HEK293 (cell line): ENCODE results near the gene TRIM46.

Experiments
- CTCF ChIA-PET: fragments of 350-600 bp; formaldehyde crosslinking; extraction: SDS; loops from one replicate; lab custom pipeline; 2021; ENCODE audit warnings: antibody characterized with exemption; lab: Yijun Ruan, JAX
- POLR2A ChIA-PET: fragments of 300-600 bp; formaldehyde crosslinking; extraction: SDS; loops from one replicate; lab custom pipeline; 2020; ENCODE audit warnings: antibody characterized with exemption, inconsistent platforms; lab: Yijun Ruan, JAX
- H3K27ac ChIP-seq: fragments of 200-500 bp; sonication (Bioruptor generic); 2 replicates; pipeline ENCODE4 v1.5.1; 2014; ENCODE audit warnings: low read depth, low read length, control low read depth, inconsistent platforms; ENCODE audit errors: extremely low read depth
- H3K36me3 ChIP-seq, 2 experiments: fragments of 200-500 bp in 1 of 2; sonication (Bioruptor generic) in 1 of 2; 1 replicate in 1 of 2; 2 replicates in 1 of 2; pipeline ENCODE4 v1.5.1; 2014 to 2017; ENCODE audit warnings: inconsistent platforms in 2 of 2, low read length in 2 of 2; ENCODE audit not compliant: control insufficient read depth in 2 of 2, insufficient read depth in 1 of 2
- H3K4me1 ChIP-seq: fragments of 200-500 bp; sonication (Bioruptor generic); 2 replicates; pipeline ENCODE4 v1.5.1; 2014; ENCODE audit warnings: mild to moderate bottlenecking, low read length, inconsistent platforms; ENCODE audit not compliant: control insufficient read depth, insufficient read depth
- H3K4me3 ChIP-seq: 2 replicates; pipeline ENCODE4 v1.5.1; 2011; ENCODE audit warnings: low read depth, mild to moderate bottlenecking, control low read depth, low read length, moderate library complexity
- H3K9me3 ChIP-seq: fragments of 200-500 bp; sonication (Bioruptor generic); 2 replicates; pipeline ENCODE4 v1.5.1; 2014; ENCODE audit warnings: low read depth, low read length, inconsistent platforms; ENCODE audit not compliant: control insufficient read depth, insufficient read depth
- BCL11A ChIP-seq: fragments of 450-650 bp; formaldehyde crosslinking; IDR thresholded peaks from 2 replicates; pipeline ENCODE4 v1.5.1; 2016; ENCODE audit warnings: low read depth, missing biosample characterization, missing genetic modification characterization
- FEZF1 ChIP-seq: fragments of 450-650 bp; formaldehyde crosslinking; IDR thresholded peaks from 2 replicates; pipeline ENCODE4 v1.5.1; 2016; ENCODE audit warnings: missing biosample characterization, missing genetic modification characterization
- INSM2 ChIP-seq: fragments of 450-650 bp; formaldehyde crosslinking; IDR thresholded peaks from 2 replicates; pipeline ENCODE4 v1.5.1; 2016; ENCODE audit warnings: missing biosample characterization, missing genetic modification characterization
- MYNN ChIP-seq: fragments of 450-650 bp; formaldehyde crosslinking; IDR thresholded peaks from 2 replicates; pipeline ENCODE4 v1.5.1; 2016; ENCODE audit warnings: missing biosample characterization, missing genetic modification characterization, borderline replicate concordance
- SP7 ChIP-seq: fragments of 450-650 bp; formaldehyde crosslinking; IDR thresholded peaks from 2 replicates; pipeline ENCODE4 v1.5.1; 2016; ENCODE audit warnings: missing biosample characterization, missing genetic modification characterization
- ZBTB10 ChIP-seq: fragments of 450-650 bp; formaldehyde crosslinking; IDR thresholded peaks from 2 replicates; pipeline ENCODE4 v1.5.1; 2016; ENCODE audit warnings: missing biosample characterization, missing genetic modification characterization
- ZBTB7A ChIP-seq: fragments of 450-650 bp; formaldehyde crosslinking; IDR thresholded peaks from 2 replicates; pipeline ENCODE4 v1.5.1; 2016; ENCODE audit warnings: low read depth, missing biosample characterization, missing genetic modification characterization
- ZFP69B ChIP-seq: fragments of 450-650 bp; formaldehyde crosslinking; IDR thresholded peaks from 2 replicates; pipeline ENCODE4 v1.5.1; 2016; ENCODE audit warnings: missing biosample characterization, missing genetic modification characterization
- ZNF140 ChIP-seq: fragments of 450-650 bp; formaldehyde crosslinking; IDR thresholded peaks from 2 replicates; pipeline ENCODE4 v1.5.1; 2016; ENCODE audit warnings: missing biosample characterization, missing genetic modification characterization
- ZNF146 ChIP-seq: fragments of 450-650 bp; formaldehyde crosslinking; IDR thresholded peaks from 2 replicates; pipeline ENCODE4 v1.5.1; 2016; ENCODE audit warnings: missing biosample characterization, missing genetic modification characterization
- ZNF223 ChIP-seq: fragments of 450-650 bp; formaldehyde crosslinking; IDR thresholded peaks from 2 replicates; pipeline ENCODE4 v1.5.1; 2016; ENCODE audit warnings: missing biosample characterization, missing genetic modification characterization
- ZNF248 ChIP-seq: fragments of 450-650 bp; formaldehyde crosslinking; IDR thresholded peaks from 2 replicates; pipeline ENCODE4 v1.5.1; 2017; ENCODE audit warnings: missing biosample characterization, missing genetic modification characterization
- ZNF404 ChIP-seq: fragments of 450-650 bp; formaldehyde crosslinking; IDR thresholded peaks from 2 replicates; pipeline ENCODE4 v1.5.1; 2017; ENCODE audit warnings: missing biosample characterization, missing genetic modification characterization
- ZNF449 ChIP-seq: fragments of 450-650 bp; formaldehyde crosslinking; IDR thresholded peaks from 2 replicates; pipeline ENCODE4 v1.5.1; 2017; ENCODE audit warnings: missing biosample characterization, mild to moderate bottlenecking, missing genetic modification characterization, moderate library complexity
- ZNF555 ChIP-seq: fragments of 450-650 bp; formaldehyde crosslinking; conservative IDR thresholded peaks from 2 replicates; pipeline ENCODE4 v1.5.1; 2017; ENCODE audit warnings: missing biosample characterization, mild to moderate bottlenecking, missing genetic modification characterization, inconsistent platforms
- ZNF747 ChIP-seq: fragments of 450-650 bp; formaldehyde crosslinking; IDR thresholded peaks from 2 replicates; pipeline ENCODE4 v1.5.1; 2016; ENCODE audit warnings: missing biosample characterization, missing genetic modification characterization
- ZNF843 ChIP-seq: fragments of 450-650 bp; formaldehyde crosslinking; IDR thresholded peaks from 2 replicates; pipeline ENCODE4 v1.5.1; 2016; ENCODE audit warnings: missing biosample characterization, missing genetic modification characterization
- TF ChIP-seq, protein P1 (sequence below): fragments of 450-650 bp; formaldehyde crosslinking; IDR thresholded peaks from 2 replicates; pipeline ENCODE4 v1.5.1; 2016; ENCODE audit warnings: missing biosample characterization, missing genetic modification characterization
- TF ChIP-seq, protein P2 (sequence below): fragments of 450-650 bp; formaldehyde crosslinking; IDR thresholded peaks from 2 replicates; pipeline ENCODE4 v1.5.1; 2016; ENCODE audit warnings: missing biosample characterization, missing genetic modification characterization
- TF ChIP-seq, protein P3 (sequence below): fragments of 450-650 bp; formaldehyde crosslinking; IDR thresholded peaks from 2 replicates; pipeline ENCODE4 v1.5.1; 2016; ENCODE audit warnings: missing biosample characterization, missing genetic modification characterization

The TRIM46 gene

DNA sequence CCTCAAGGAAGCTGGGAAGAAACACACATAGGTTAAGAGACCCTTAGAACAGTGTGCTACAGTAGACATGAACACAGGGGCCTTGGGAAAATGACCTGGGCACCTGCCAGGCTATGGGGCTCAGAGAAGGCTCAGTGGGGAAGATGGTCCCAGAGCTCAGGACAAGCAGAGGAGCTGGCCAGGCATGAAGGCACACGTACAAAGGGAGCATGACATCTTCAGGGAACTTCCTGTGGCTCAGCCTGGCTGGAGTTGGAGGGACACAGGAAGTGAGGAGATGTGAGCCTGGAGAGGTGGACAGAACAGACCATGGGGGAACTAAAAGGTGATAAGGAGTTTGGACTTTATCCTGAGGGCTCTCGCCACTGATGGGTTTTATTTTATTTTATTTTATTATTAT is 41.8 kb upstream of the TRIM46 start:
- H3K27ac ChIP-seq, result no peak overlapping the region
- TF ChIP-seq, protein P1, sequence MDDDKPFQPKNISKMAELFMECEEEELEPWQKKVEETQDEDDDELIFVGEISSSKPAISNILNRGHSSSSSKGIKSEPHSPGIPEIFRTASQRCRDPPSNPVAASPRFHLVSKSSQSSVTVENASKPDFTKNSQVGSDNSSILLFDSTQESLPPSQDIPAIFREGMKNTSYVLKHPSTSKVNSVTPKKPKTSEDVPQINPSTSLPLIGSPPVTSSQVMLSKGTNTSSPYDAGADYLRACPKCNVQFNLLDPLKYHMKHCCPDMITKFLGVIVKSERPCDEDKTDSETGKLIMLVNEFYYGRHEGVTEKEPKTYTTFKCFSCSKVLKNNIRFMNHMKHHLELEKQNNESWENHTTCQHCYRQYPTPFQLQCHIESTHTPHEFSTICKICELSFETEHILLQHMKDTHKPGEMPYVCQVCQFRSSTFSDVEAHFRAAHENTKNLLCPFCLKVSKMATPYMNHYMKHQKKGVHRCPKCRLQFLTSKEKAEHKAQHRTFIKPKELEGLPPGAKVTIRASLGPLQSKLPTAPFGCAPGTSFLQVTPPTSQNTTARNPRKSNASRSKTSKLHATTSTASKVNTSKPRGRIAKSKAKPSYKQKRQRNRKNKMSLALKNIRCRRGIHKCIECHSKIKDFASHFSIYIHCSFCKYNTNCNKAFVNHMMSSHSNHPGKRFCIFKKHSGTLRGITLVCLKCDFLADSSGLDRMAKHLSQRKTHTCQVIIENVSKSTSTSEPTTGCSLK (tag by site-specific recombination), result no peak
- TF ChIP-seq FEZF1 (tag by site-specific recombination) (no peak), ZBTB10 (tag by site-specific recombination) (no peak), ZNF146 (no peak), ZNF404 (tag by site-specific recombination) (no peak), ZNF555 (no peak), ZNF223 (no peak), ZNF449 (tag by site-specific recombination) (no peak), ZNF843 (no peak), INSM2 (tag by site-specific recombination) (no peak), ZNF140 (tag by site-specific recombination) (no peak), ZBTB7A (tag by site-specific recombination) (no peak), SP7 (tag by site-specific recombination) (no peak), ZFP69B (tag by site-specific recombination) (no peak), ZNF747 (tag by site-specific recombination) (no peak), ZNF248 (tag by site-specific recombination) (no peak), MYNN (tag by site-specific recombination) (no peak), BCL11A (tag by site-specific recombination) (no peak)
- TF ChIP-seq, protein P2, sequence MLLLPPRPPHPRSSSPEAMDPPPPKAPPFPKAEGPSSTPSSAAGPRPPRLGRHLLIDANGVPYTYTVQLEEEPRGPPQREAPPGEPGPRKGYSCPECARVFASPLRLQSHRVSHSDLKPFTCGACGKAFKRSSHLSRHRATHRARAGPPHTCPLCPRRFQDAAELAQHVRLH (tag by site-specific recombination), result no peak
- TF ChIP-seq, protein P3, sequence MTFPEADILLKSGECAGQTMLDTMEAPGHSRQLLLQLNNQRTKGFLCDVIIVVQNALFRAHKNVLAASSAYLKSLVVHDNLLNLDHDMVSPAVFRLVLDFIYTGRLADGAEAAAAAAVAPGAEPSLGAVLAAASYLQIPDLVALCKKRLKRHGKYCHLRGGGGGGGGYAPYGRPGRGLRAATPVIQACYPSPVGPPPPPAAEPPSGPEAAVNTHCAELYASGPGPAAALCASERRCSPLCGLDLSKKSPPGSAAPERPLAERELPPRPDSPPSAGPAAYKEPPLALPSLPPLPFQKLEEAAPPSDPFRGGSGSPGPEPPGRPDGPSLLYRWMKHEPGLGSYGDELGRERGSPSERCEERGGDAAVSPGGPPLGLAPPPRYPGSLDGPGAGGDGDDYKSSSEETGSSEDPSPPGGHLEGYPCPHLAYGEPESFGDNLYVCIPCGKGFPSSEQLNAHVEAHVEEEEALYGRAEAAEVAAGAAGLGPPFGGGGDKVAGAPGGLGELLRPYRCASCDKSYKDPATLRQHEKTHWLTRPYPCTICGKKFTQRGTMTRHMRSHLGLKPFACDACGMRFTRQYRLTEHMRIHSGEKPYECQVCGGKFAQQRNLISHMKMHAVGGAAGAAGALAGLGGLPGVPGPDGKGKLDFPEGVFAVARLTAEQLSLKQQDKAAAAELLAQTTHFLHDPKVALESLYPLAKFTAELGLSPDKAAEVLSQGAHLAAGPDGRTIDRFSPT (tag by site-specific recombination), result no peak
- TF ChIP-seq, all 188 proteins: peak for 0
- peaks cover 3 to 36% of the 10 kb centered on the region in 2 experiments; a peak in 2 of 3 replicates for H3K36me3 ChIP-seq
- no peak overlapping the region for H3K4me3 ChIP-seq
- H3K4me1 ChIP-seq, result peaks cover 16% of the 10 kb centered on the region
- no peaks in the 10 kb centered on the region for H3K9me3 ChIP-seq
- POLR2A ChIA-PET, result interaction anchor here (1.0 to 3.5 kb wide), 2 partner anchors 10 to 41 kb away, joined by 3 to 17 read pairs; partner anchors contain the start of gene KRTCAP2
- CTCF ChIA-PET, result interaction anchor here (0.6 to 8.1 kb wide), 7 partner anchors 40 to 944 kb away, joined by 3 to 54 read pairs (median 7); partner anchors contain the start of gene KRTCAP2
